ENCODE measurements around the gene MUC13.

MUC13 gene

DNA sequence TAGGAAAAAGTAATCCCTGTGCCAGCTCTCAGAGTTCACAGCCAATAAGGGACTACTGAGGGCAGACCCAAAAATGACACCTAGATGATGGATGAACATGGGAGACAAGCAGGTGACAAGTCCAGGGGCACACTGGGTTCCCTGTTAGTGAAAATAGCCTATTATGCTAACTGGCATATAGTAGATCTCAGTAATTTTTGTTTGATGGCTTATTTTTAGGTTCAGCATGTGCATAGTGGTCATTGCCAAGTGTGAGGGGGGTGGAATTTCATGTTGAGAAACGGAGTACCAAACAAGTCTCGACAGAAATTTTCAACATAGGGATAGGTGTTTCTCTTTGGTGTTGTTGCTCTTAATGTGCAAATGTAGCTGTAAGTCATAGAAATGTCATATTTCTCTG, 41.0 kb downstream of the MUC13 start:
- DNase-seq = no peak

DNA sequence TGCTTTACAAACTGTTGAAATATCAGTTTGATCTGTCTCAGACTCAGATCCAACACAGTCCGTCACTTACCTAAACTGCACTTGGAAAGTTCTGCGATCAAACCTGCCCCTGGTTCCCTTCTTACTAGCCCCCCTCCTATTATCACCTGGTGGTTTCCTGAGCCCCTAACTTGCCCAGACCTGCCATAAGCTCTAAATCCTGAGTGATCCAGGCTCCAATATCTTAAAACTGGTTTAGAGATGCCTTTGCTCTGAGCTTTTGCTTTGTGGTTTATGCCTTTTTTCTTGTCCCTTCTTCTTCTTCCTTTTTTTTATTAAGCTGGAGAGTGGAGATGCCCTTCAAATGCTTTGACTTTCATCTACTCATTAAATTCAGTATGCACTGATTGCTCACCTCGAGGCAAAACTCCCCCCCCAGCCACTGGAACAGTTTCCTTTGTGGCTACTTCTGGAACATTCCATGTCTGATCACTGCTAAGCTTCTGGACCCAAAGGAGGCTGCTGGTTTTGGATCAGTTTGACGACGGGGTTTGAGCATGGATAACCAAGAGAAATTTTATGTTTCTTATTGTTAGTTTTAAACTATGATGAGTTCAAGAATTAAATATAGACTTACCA, 43.9 kb downstream of the MUC13 start:
- DNase-seq = no peak

DNA sequence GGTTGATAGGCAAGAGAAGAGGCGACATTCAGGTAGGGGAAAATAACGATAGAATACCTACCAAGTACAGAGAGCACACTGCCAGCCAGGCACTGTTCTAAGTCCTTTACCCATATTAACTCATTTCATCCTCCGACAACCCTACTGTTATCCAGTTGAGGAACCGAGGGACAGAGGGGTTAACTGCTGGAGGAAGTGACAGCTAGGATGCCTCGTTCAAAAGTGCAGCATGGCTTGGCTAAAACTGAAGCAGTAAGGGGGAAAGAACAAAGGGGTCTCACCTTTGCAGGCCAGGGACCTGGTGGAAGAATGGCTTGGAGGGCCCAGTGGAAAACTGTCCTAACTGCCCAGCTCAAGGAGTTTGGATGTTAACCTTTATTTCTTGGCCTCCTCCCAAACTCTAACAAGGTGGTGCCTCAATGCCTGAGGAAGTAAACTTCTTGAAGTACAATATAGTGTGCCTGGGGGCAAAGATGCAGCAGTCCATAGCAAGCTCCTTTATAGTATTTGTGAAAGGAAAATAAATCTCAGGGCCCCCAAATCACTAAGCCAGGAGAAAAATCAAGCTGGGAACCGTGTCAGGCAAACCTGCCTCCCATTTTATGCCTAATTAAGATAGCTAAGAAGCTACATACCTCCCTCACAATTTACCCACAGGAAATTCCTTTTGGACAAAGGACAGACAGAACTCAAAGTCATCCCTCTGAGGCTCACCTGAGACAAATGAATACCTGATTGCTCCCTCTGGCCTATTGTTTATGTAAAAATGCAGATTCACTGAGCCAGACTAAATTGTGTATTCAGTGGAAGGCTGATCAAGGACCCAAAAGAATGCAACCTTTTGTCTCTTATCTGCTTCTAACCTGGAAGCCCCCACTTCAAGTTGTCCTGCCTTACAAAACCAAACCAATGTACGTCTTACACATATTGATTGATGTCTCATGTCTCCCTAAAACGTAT, 45.8 kb downstream of the MUC13 start:
- no peak for DNase-seq

- no peak for DNase-seq
These were observed 46.6 kb downstream of the MUC13 start for GRCh38 chr3:124887932-124888298.

GRCh38 chr3:124887177-124887931, 47.2 kb downstream of the MUC13 start, which contains the start of gene ITGB5:
Gene ITGB5 (minus strand): TSS chr3:124887365. CDS start chr3:124887000, 365 bp downstream.
- DNase-seq = no peak

GRCh38 chr3:124886168-124887056, 48.1 kb downstream of the MUC13 start:
- DNase-seq = no peak

- peak; percentile 51 for DNase-seq
These were observed 48.9 kb downstream of the MUC13 start for GRCh38 chr3:124885466-124886167.

DNA sequence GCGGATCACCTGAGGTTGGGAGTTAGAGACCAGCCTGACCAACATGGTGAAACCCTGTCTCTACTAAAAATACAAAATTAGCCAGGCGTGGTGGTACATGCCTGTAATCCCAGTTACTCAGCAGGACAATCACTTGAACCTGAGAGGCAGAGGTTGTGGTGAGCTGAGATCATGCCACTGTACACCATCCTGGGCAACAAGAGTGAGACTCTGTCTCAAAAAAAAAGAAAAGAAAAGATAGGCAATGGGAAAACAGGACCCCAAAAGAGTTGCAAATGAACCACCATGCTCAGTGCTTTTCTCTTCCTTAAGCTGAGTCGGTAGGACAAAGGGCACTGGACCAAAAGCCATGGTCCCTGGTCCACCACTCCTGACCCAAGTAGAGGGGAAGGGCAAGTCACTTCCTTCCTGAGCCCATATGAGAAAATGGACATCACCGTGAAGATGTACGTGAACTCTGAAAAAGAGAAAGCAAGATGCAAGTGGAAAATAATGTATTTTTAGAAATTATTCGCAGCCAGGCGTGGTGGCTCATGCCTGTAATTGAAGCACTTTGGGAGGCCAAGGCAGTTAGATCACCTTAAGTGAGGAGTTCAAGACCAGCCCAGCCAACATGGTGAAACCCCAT, 50.0 kb downstream of the MUC13 start:
- DNase-seq = no peak

GRCh38 chr3:124883766-124884473, 50.6 kb downstream of the MUC13 start:
- DNase-seq = no peak

- no peak for DNase-seq
These were observed 51.5 kb downstream of the MUC13 start for GRCh38 chr3:124882816-124883747.

- DNase-seq = no peak
These were observed 52.4 kb downstream of the MUC13 start for GRCh38 chr3:124881976-124882697.

DNA sequence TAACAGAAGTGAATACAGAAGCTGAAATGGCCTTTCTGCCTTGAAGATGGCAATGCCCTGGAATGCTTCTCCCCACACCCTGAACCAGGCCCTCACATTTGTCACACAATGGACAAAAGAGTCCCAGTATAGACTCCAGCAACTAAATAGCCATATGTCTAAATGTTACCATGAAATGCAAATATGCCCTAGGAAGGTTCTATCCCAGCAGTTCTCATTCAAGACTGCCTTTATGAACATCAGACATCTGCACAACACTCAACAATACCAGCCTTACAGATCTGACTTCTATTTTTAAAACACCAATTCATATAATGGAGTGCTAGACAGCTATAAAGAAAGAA, 55.2 kb downstream of the MUC13 start:
- DNase-seq = no peak

GRCh38 chr3:124878561-124879336, 55.8 kb downstream of the MUC13 start:
- no peak for DNase-seq

- DNase-seq = no peak
These were observed 56.9 kb downstream of the MUC13 start for GRCh38 chr3:124877674-124878073.

- no peak for DNase-seq
These were observed 58.1 kb downstream of the MUC13 start for GRCh38 chr3:124876401-124876878.

DNA sequence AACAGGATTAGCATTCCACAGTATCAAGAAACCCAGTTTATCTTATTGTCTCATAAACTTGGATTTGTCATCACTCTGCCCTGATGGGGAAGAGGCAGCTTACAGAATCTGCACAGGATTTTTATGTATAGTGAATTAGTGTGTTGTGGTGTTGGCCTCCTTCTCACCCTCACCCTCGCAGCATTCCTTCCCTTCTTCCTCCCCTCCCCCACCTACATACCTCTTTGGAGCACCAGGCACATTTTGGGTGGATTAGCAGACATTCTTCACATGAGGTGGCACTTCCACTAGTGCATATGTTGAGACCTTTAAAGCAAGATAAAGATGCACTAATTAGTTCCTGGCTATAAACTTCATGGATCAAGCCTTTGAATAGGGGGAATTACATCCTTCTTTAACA, 61.3 kb downstream of the MUC13 start:
- DNase-seq = no peak

DNA sequence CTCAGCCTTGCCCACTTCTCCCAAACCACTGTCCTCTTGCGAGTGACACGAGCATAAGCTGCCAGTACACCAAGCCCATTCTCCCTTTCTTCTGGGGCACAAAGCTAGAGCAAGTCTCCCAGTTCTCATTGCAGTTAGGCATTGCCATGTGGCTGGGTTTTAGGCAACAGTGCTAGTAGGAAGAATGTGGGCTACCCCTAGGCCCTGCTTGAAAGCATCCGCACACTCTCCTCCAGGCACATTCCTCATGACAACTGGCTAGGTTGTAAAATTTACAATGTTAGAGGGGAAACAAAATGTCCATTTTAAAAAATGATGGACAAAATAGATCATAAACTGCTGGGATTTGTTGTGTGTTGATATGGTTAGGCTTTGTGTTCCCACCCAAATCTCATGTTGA, 67.0 kb downstream of the MUC13 start:
- DNase-seq = no peak

- no peak for DNase-seq
These were observed 72.5 kb downstream of the MUC13 start for GRCh38 chr3:124862006-124862405.

Data from NCI-H526 treated with DMSO at 0.1 percent for 48 hours (cell line).